Measurements from ENCODE around the gene AGPS. TPM values are rescaled to one million over a fixed set of nuclear protein-coding genes. Genes with fewer than 3 reads are reported as not detected.

Gene AGPS
- polyA plus RNA-seq, 1 experiment, result 22.6 TPM

DNA sequence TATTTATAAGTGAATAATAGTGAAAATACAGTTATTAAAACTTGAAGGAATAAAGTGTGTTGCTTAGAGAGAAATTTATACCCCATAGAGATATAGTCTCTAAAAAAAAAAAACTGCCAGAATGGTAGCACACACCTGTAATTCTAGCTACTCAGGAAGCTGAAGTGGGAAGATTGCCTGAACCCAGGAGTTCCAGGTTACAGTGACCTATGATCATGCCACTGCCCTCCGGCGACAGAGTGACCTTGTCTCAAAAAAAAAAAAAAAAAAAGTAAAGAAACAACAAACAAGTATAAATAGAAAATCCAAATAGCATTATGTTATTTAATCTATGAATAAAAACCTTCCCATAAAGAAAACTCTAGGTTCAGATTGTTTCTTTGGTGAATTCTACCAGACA is 7.4 kb upstream of the AGPS start:
- no peaks in the 10 kb centered on the region for H3K27me3 ChIP-seq (ENCODE audit: control insufficient read depth, insufficient read depth, low read length)
- no peak for DNase-seq (ENCODE audit: low read depth, low spot score)
- no peak overlapping the region for H3K27ac ChIP-seq (ENCODE audit: low read depth, low read length)
- CTCF ChIA-PET, result interaction anchor here (0.7 kb wide), 2 partner anchors 373 to 904 kb away, joined by 3 to 6 read pairs; no protein-coding TSS in a partner anchor
- no peak overlapping the region for H3K4me3 ChIP-seq (ENCODE audit: low read depth, low read length)
- TF ChIP-seq, protein P1, sequence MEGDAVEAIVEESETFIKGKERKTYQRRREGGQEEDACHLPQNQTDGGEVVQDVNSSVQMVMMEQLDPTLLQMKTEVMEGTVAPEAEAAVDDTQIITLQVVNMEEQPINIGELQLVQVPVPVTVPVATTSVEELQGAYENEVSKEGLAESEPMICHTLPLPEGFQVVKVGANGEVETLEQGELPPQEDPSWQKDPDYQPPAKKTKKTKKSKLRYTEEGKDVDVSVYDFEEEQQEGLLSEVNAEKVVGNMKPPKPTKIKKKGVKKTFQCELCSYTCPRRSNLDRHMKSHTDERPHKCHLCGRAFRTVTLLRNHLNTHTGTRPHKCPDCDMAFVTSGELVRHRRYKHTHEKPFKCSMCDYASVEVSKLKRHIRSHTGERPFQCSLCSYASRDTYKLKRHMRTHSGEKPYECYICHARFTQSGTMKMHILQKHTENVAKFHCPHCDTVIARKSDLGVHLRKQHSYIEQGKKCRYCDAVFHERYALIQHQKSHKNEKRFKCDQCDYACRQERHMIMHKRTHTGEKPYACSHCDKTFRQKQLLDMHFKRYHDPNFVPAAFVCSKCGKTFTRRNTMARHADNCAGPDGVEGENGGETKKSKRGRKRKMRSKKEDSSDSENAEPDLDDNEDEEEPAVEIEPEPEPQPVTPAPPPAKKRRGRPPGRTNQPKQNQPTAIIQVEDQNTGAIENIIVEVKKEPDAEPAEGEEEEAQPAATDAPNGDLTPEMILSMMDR (IDR thresholded peaks at IDR 0.05; ENCODE audit: low read depth, low read length), result no peak
- H3K9me3 ChIP-seq (ENCODE audit: control insufficient read depth, insufficient read depth, low read length), result no peaks in the 10 kb centered on the region
- POLR2A ChIA-PET, result no interaction called here

DNA sequence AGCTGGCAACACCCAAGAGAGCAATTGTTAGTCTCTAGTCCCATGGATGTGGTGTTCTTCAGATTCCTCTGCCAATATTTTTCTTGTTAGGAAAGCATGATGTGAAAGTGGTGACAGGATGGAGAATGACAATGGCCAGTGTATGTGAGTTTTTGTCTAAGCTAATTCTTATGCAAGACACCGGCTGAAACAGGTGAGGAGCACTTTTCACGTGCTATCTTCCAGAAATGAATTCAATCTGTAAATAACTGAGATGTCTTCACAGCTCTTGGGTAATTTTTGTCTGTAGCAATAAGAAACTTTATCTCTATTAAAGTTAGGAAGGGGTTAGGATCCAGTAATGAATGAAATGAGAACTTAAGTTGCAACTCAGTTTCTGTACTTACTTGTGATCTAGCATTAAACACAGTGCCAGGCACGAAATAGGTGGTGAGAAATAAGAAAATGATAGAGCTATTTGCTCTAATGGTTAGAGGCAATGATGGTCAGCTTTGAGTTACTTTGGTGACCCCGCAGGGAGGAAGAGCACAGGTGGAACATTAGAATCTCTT is 676 bp upstream of the AGPS start:
- H3K27ac ChIP-seq (ENCODE audit: low read depth, low read length), result no peak overlapping the region
- no peaks in the 10 kb centered on the region for H3K9me3 ChIP-seq (ENCODE audit: control insufficient read depth, insufficient read depth, low read length)
- no peak for DNase-seq (ENCODE audit: low read depth, low spot score)
- TF ChIP-seq, protein P1 (IDR thresholded peaks at IDR 0.05; ENCODE audit: low read depth, low read length), result no peak
- CTCF ChIA-PET, result interaction anchor here (0.9 to 3.7 kb wide), 9 partner anchors 12 to 243 kb away, joined by 3 to 23 read pairs (median 7); no protein-coding TSS in a partner anchor
- POLR2A ChIA-PET, result no interaction called here
- H3K27me3 ChIP-seq (ENCODE audit: control insufficient read depth, insufficient read depth, low read length), result no peaks in the 10 kb centered on the region
- H3K4me3 ChIP-seq (ENCODE audit: low read depth, low read length), result peak overlapping the region; percentile 78

DNA sequence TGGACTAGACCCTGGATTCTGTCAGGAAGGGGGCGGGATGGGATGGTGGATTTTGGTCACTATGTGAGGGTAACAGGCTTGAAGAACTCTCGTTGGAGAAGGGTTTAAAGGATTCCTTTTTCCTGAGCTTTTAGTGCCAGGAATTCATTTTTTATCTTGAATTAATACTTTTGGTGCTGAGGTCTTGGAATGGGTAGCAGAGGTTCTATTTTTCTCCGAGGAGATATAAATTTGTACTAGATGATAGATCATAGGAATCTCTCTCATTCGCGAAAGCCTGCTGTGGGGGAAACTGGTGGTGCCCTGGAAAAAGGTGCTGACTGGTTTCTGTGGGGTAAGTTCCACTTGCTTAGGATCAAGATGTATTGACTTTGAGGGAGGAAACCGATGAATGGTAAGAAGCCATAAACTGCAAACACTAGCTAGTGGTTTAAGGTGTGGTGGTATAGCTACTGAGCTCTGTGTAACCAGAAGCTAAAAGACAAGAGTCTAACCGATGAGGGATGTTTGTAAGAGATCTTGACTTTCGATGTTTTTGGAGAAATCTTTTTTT is 706 bp downstream of the AGPS start:
- no peaks in the 10 kb centered on the region for H3K9me3 ChIP-seq (ENCODE audit: control insufficient read depth, insufficient read depth, low read length)
- ChIA-PET POLR2A (no interaction called here), CTCF (interaction anchor here (0.6 to 3.7 kb wide), 16 partner anchors 12 to 839 kb away, joined by 3 to 23 read pairs (median 6); no protein-coding TSS in a partner anchor)
- no peak for DNase-seq (ENCODE audit: low read depth, low spot score)
- H3K27ac ChIP-seq (ENCODE audit: low read depth, low read length), result no peak overlapping the region
- TF ChIP-seq, protein P1 (IDR thresholded peaks at IDR 0.05; ENCODE audit: low read depth, low read length), result no peak
- H3K27me3 ChIP-seq (ENCODE audit: control insufficient read depth, insufficient read depth, low read length), result no peaks in the 10 kb centered on the region
- H3K4me3 ChIP-seq (ENCODE audit: low read depth, low read length), result peak overlapping the region; percentile 78

- TF ChIP-seq, protein P1 (IDR thresholded peaks at IDR 0.05; ENCODE audit: low read depth, low read length), result no peak
- H3K27ac ChIP-seq (ENCODE audit: low read depth, low read length), result no peak overlapping the region
- H3K4me3 ChIP-seq (ENCODE audit: low read depth, low read length), result peak overlapping the region; percentile 78
- no peaks in the 10 kb centered on the region for H3K9me3 ChIP-seq (ENCODE audit: control insufficient read depth, insufficient read depth, low read length)
- H3K27me3 ChIP-seq (ENCODE audit: control insufficient read depth, insufficient read depth, low read length), result no peaks in the 10 kb centered on the region
- ChIA-PET CTCF (interaction anchor here (0.6 to 3.7 kb wide), 15 partner anchors 12 to 1115 kb away, joined by 3 to 23 read pairs (median 4); no protein-coding TSS in a partner anchor), POLR2A (no interaction called here)
- no peak for DNase-seq (ENCODE audit: low read depth, low spot score)
These were observed 1.4 kb downstream of the AGPS start for GRCh38 chr2:177393824-177394593.

- no peak for DNase-seq (ENCODE audit: low read depth, low spot score)
- no peaks in the 10 kb centered on the region for H3K9me3 ChIP-seq (ENCODE audit: control insufficient read depth, insufficient read depth, low read length)
- H3K27ac ChIP-seq (ENCODE audit: low read depth, low read length), result no peak overlapping the region
- TF ChIP-seq, protein P1 (IDR thresholded peaks at IDR 0.05; ENCODE audit: low read depth, low read length), result no peak
- POLR2A ChIA-PET, result no interaction called here
- no peak overlapping the region for H3K4me3 ChIP-seq (ENCODE audit: low read depth, low read length)
- H3K27me3 ChIP-seq (ENCODE audit: control insufficient read depth, insufficient read depth, low read length), result no peaks in the 10 kb centered on the region
- CTCF ChIA-PET, result interaction anchor here (0.7 to 3.7 kb wide), 6 partner anchors 59 to 1114 kb away, joined by 3 to 23 read pairs (median 6); no protein-coding TSS in a partner anchor
These were observed 2.0 kb downstream of the AGPS start for GRCh38 chr2:177394594-177394973.

All from AG04450 (cell line).